MCF 10A (cell line): ENCODE data around the gene TAOK2. TPM values are rescaled to one million over a fixed set of nuclear protein-coding genes. Genes with fewer than 3 reads are reported as not detected.
A peak's percentile ranks its signal among the peaks of the same experiment; 100 is the strongest.
"Not testable (repeated sequence)": the region's sequence is repeated elsewhere in the genome, so short reads cannot be mapped to it uniquely, and the experiment has no call there.

ENCODE experiments used
- BruUV-seq: library from RNA; stranded (reverse); fragments of 400-500 nt; replicated peaks from 2 replicates; lab custom pipeline; 2021; lab: Mats Ljungman, UMichigan
- CTCF ChIA-PET: fragments of 300-600 bp; sonication (Branson Sonifier 250); formaldehyde crosslinking; extraction: SDS; loops from one replicate; lab custom pipeline; 2021; ENCODE audit warnings: antibody characterized with exemption, inconsistent platforms; lab: Yijun Ruan, JAX
- POLR2A ChIA-PET: fragments of 300-600, 350-650 bp; sonication (Branson Sonifier 250); formaldehyde crosslinking; extraction: SDS; loops from one replicate; lab custom pipeline; 2020; ENCODE audit warnings: antibody characterized with exemption, inconsistent platforms; lab: Yijun Ruan, JAX
- DNase-seq: peaks from one replicate; pipeline ENCODE4 v3.0.0-alpha.2; 2018; ENCODE audit not compliant: unreplicated experiment
- H3K27ac Mint-ChIP-seq: one replicate; pipeline ENCODE4 v1.8.0; 2022; ENCODE audit warnings: mild to moderate bottlenecking, low read depth, mixed read lengths; ENCODE audit not compliant: unreplicated experiment
- H3K27me3 Mint-ChIP-seq: one replicate; pipeline ENCODE4 v1.8.0; 2022; ENCODE audit warnings: mixed read lengths; ENCODE audit not compliant: insufficient read depth, unreplicated experiment
- H3K36me3 Mint-ChIP-seq: one replicate; pipeline ENCODE4 v1.8.0; 2022; ENCODE audit warnings: mild to moderate bottlenecking, moderate library complexity, mixed read lengths; ENCODE audit not compliant: insufficient read depth, unreplicated experiment
- H3K4me1 Mint-ChIP-seq: one replicate; pipeline ENCODE4 v1.8.0; 2022; ENCODE audit warnings: mixed read lengths; ENCODE audit not compliant: insufficient read depth, unreplicated experiment
- H3K4me3 Mint-ChIP-seq: one replicate; pipeline ENCODE4 v1.8.0; 2022; ENCODE audit warnings: mild to moderate bottlenecking, moderate library complexity, mixed read lengths; ENCODE audit not compliant: unreplicated experiment
- H3K9me3 Mint-ChIP-seq: one replicate; pipeline ENCODE4 v1.8.0; 2022; ENCODE audit warnings: mixed read lengths; ENCODE audit not compliant: unreplicated experiment
- intact Hi-C: fragments of 100-400 bp; cut with micrococcal nuclease; formaldehyde crosslinking; loops from 2 replicates; pipeline ENCODE4 v1.14.1; 2022
- total RNA-seq: library from RNA; stranded (reverse); gene quantifications from 2 replicates; pipeline ENCODE4 v1.2.3, GENCODE V29; 2022
- TF ChIP-seq, protein P1 (sequence below): fragments of 200-600 bp; IDR thresholded peaks from one replicate; pipeline ENCODE4 v1.8.0; 2022; ENCODE audit warnings: antibody characterized with exemption, mild to moderate bottlenecking; ENCODE audit not compliant: unreplicated experiment

TAOK2 gene
- total RNA-seq, 1 experiment from 2014 or later, result 29.3 TPM

DNA sequence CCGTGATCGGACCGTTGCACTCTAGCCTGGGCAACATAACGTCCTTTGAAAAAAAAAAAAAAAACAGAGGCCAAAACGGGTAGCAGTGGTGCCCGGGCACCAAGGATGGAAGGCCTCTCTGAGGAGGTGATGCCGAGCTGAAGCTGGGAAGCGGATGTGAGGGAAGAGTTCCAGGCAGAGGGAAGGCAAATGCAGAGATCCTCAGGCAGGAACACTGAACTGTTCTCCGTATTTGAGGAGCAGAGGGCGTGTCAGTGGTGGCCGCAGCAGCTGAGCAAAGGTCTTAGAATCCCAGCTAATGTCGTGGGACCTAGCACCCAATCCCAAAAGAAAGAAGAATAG, 47.0 kb upstream of the TAOK2 start:
- Mint-ChIP-seq H3K4me1 (peaks cover 27% of the 10 kb centered on the region), H3K27ac (peak overlapping the region; percentile 91), H3K9me3 (no peaks in the 10 kb centered on the region), H3K36me3 (peaks cover 16% of the 10 kb centered on the region), H3K27me3 (no peaks in the 10 kb centered on the region), H3K4me3 (peak overlapping the region; percentile 96)
- ChIA-PET CTCF (interaction anchor here (0.6 to 2.7 kb wide), 8 partner anchors 18 to 1723 kb away, joined by 3 to 14 read pairs (median 4); partner anchors contain the start of genes TAOK2 and TMEM219), POLR2A (interaction anchor here (0.5 to 3.2 kb wide), 20 partner anchors 10 to 821 kb away, joined by 3 to 56 read pairs (median 6); partner anchors contain the start of genes ASPHD1, CDIPT, HIRIP3 and INO80E)
- no peak for DNase-seq
- BruUV-seq, result TSS peak; percentile 56
- TF ChIP-seq, protein P1, sequence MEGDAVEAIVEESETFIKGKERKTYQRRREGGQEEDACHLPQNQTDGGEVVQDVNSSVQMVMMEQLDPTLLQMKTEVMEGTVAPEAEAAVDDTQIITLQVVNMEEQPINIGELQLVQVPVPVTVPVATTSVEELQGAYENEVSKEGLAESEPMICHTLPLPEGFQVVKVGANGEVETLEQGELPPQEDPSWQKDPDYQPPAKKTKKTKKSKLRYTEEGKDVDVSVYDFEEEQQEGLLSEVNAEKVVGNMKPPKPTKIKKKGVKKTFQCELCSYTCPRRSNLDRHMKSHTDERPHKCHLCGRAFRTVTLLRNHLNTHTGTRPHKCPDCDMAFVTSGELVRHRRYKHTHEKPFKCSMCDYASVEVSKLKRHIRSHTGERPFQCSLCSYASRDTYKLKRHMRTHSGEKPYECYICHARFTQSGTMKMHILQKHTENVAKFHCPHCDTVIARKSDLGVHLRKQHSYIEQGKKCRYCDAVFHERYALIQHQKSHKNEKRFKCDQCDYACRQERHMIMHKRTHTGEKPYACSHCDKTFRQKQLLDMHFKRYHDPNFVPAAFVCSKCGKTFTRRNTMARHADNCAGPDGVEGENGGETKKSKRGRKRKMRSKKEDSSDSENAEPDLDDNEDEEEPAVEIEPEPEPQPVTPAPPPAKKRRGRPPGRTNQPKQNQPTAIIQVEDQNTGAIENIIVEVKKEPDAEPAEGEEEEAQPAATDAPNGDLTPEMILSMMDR, result no peak
- intact Hi-C loops, result loop anchor here (1.0 to 5.0 kb wide), 4 partner anchors 17 to 71 kb away; partner anchors contain the start of genes HIRIP3 and INO80E

GRCh38 chr16:29927070-29927905, 46.4 kb upstream of the TAOK2 start:
- H3K36me3 Mint-ChIP-seq, result peaks cover 15% of the 10 kb centered on the region
- intact Hi-C loops, result loop anchor here (2.0 to 5.0 kb wide), 2 partner anchors 48 to 70 kb away; partner anchors contain the start of genes HIRIP3 and INO80E
- H3K4me3 Mint-ChIP-seq, result peak overlapping the region; percentile 96
- ChIA-PET POLR2A (interaction anchor here (0.7 to 3.2 kb wide), 18 partner anchors 9 to 820 kb away, joined by 3 to 56 read pairs (median 6); partner anchors contain the start of genes ASPHD1, CDIPT, HIRIP3 and INO80E), CTCF (interaction anchor here (0.6 to 2.7 kb wide), 7 partner anchors 17 to 128 kb away, joined by 3 to 14 read pairs (median 5); partner anchors contain the start of genes TAOK2 and TMEM219)
- no TSS peak for BruUV-seq
- H3K27me3 Mint-ChIP-seq, result no peaks in the 10 kb centered on the region
- H3K9me3 Mint-ChIP-seq, result no peaks in the 10 kb centered on the region
- H3K27ac Mint-ChIP-seq, result peak overlapping the region; percentile 91
- TF ChIP-seq, protein P1, result no peak
- peaks cover 27% of the 10 kb centered on the region for H3K4me1 Mint-ChIP-seq
- DNase-seq, result no peak

DNA sequence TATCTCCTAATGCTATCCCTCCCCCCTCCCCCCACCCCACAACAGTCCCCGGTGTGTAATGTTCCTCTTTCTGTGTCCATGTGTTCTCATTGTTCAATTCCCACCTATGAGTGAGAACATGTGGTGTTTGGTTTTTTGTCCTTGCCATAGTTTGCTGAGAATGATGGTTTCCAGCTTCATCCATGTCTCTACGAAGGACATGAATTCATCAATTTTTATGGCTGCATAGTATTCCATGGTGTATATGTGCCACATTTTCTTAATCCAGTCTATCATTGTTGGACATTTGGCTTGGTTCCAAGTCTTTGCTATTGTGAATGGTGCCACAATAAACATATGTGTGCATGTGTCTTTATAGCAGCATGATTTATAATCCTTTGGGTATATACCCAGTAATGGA, 41.9 kb upstream of the TAOK2 start:
- H3K27ac Mint-ChIP-seq, H3K4me3 Mint-ChIP-seq, intact Hi-C loops, CTCF ChIA-PET, BruUV-seq, DNase-seq, H3K9me3 Mint-ChIP-seq, H3K36me3 Mint-ChIP-seq, H3K4me1 Mint-ChIP-seq: not testable (repeated sequence)
- peaks cover 15% of the 10 kb centered on the region for H3K27me3 Mint-ChIP-seq
- POLR2A ChIA-PET, result interaction anchor here (1.4 kb wide), 1 partner anchor 12 kb away, joined by 4 read pairs; no protein-coding TSS in a partner anchor

GRCh38 chr16:29940656-29941055, 33.0 kb upstream of the TAOK2 start:
- Mint-ChIP-seq H3K4me3 (no peak overlapping the region), H3K27ac (no peak overlapping the region), H3K27me3 (no peaks in the 10 kb centered on the region), H3K4me1 (peaks cover 8% of the 10 kb centered on the region), H3K36me3 (no peaks in the 10 kb centered on the region), H3K9me3 (no peaks in the 10 kb centered on the region)
- intact Hi-C loops, result no loop called here
- no peak for DNase-seq
- POLR2A ChIA-PET, result interaction anchor here (5.3 kb wide), 1 partner anchor 15 kb away, joined by 54 read pairs; the partner anchor contains the start of gene KCTD13
- CTCF ChIA-PET, result no interaction called here
- BruUV-seq, result no TSS peak
- TF ChIP-seq, protein P1, result no peak
